ENCODE data around the gene EPAS1. TPM values are rescaled to one million over a fixed set of nuclear protein-coding genes. Genes with fewer than 3 reads are reported as not detected.

The EPAS1 gene
- total and polyA plus RNA-seq, 9 of the 15 experiments (the other 6 are each of a cell fraction or from before 2014, with no cell fraction given) = 0.25 to 11.2 (median 4.1) TPM

GRCh38 chr2:46268196-46268595, 29.0 kb upstream of the EPAS1 start:
- Histone ChIP-seq H3K79me2 (ENCODE audit: control insufficient read depth, insufficient read depth, low read length) (no peaks in the 10 kb centered on the region), H3K9me3 (replicated peaks; ENCODE audit: control insufficient read depth, insufficient read depth, low read depth, low read length) (no peaks in the 10 kb centered on the region), H4K20me1 (replicated peaks; ENCODE audit: control insufficient read depth, insufficient read depth, low read length) (no peaks in the 10 kb centered on the region), H3K4me3 (no peak overlapping the region), H3K36me3 (ENCODE audit: control insufficient read depth, insufficient read depth, low read length) (no peaks in the 10 kb centered on the region), H3K27ac (ENCODE audit: extremely low read depth, low read depth, low read length) (no peak overlapping the region), H3K4me2 (ENCODE audit: insufficient read depth, low read length) (no peak overlapping the region; the same call in 1 of the 2 replicates), H3K27me3 (ENCODE audit: control insufficient read depth in 2 of 2, insufficient read depth in 2 of 2, low read length in 2 of 2) (no peaks in the 10 kb centered on the region), H2AFZ (ENCODE audit: low read depth, low read length) (peak overlapping the region; percentile 7; the same call in 1 of the 2 replicates), H3K9ac (ENCODE audit: insufficient read depth in 1 of 2, low read depth in 2 of 2, low read length in 2 of 2) (no peak overlapping the region), H3K9me1 (ENCODE audit: control insufficient read depth, insufficient read depth, low read length) (no peaks in the 10 kb centered on the region), H3K4me1 (replicated peaks in 1 of 2; ENCODE audit: control insufficient read depth in 2 of 2, insufficient read depth in 2 of 2, low read length in 2 of 2) (peaks cover 9 to 29% of the 10 kb centered on the region in 2 experiments; a peak in 4 of 5 replicates)
- DNase-seq (ENCODE audit: extremely low read depth in 1 of 4, low spot score in 3 of 4) (no peak), FAIRE-seq (no peak), ATAC-seq (peak; percentile 36; the same call in 1 of the 3 replicates)
- POLR2A ChIA-PET = interaction anchor here (0.6 to 3.1 kb wide), 5 partner anchors 9 to 163 kb away, joined by 3 to 9 read pairs (median 3); no protein-coding TSS in a partner anchor
- WGBS (ENCODE audit: insufficient coverage, low coverage, missing lambda C conversion rate) = 3% methylated on average over 2 of the region's 2 CpGs
- in situ Hi-C loops (cut with MboI) = no loop called here
- intact Hi-C loops (cut with micrococcal nuclease) = no loop called here
- CTCF ChIA-PET (ENCODE audit: low intra/inter-chr PET ratio) = no interaction called here
- no TSS peak for BruUV-seq (replicated peaks)
- no peak for TF ChIP-seq IRF2 (CRISPR knock-in tag; IDR thresholded peaks at IDR 0.05)
- TF ChIP-seq E2F1 (CRISPR knock-in tag; IDR thresholded peaks at IDR 0.05) = no peak
- TF ChIP-seq ETS1 (conservative IDR thresholded peaks at IDR 0.05; ENCODE audit: control insufficient read depth, low read depth, low read length) = no peak
- no peak for TF ChIP-seq PKNOX1 (IDR thresholded peaks at IDR 0.05)
- no peak for TF ChIP-seq ATF2 (CRISPR knock-in tag; IDR thresholded peaks at IDR 0.05)
- TF ChIP-seq ZNF449 (CRISPR knock-in tag; IDR thresholded peaks at IDR 0.05) = no peak
- TF ChIP-seq IRF9 (tag; IDR thresholded peaks at IDR 0.05) = peak; percentile 64; the same call in 1 of the 2 replicates
- TF ChIP-seq GTF2B (IDR thresholded peaks at IDR 0.05; ENCODE audit: extremely low read depth, insufficient read length) = no peak
- TF ChIP-seq LEF1 (IDR thresholded peaks at IDR 0.05) = peak; percentile 31; the same call in 1 of the 2 replicates
- TF ChIP-seq SMARCE1 (IDR thresholded peaks at IDR 0.05) = peak; percentile 20; the same call in 1 of the 2 replicates
- no peak for TF ChIP-seq CEBPG (CRISPR knock-in tag; IDR thresholded peaks at IDR 0.05)
- TF ChIP-seq CEBPG (tag; conservative IDR thresholded peaks at IDR 0.05 in 1 of 2, IDR thresholded peaks at IDR 0.05 in 1 of 2) = peak; percentile 74 to 77
- no peak for TF ChIP-seq KAT7 (CRISPR knock-in tag; IDR thresholded peaks at IDR 0.05; ENCODE audit: borderline replicate concordance)
- peak; percentile 84 for TF ChIP-seq CEBPB (tag; IDR thresholded peaks at IDR 0.05)
